PFSK-1 (cell line): Measurements from ENCODE around the gene CCDC15.

Experiments used
- FOXP2 ChIP-seq: optimal IDR thresholded peaks from 2 replicates; pipeline ENCODE3; 2011; ENCODE audit warnings: borderline replicate concordance, control low read depth, inconsistent platforms; ENCODE audit not compliant: insufficient read depth; ENCODE audit errors: extremely low read length, extremely low read depth
- POLR2AphosphoS5 ChIP-seq: IDR thresholded peaks from 2 replicates; pipeline ENCODE4 v1.6.1; 2012; ENCODE audit warnings: low read depth, mild to moderate bottlenecking, control low read depth, low read length, moderate library complexity
- SIN3A ChIP-seq: IDR thresholded peaks from 2 replicates; pipeline ENCODE4 v1.6.1; 2012; ENCODE audit warnings: mild to moderate bottlenecking, low read length, moderate library complexity, borderline replicate concordance; ENCODE audit not compliant: insufficient read depth
- TAF1 ChIP-seq: IDR thresholded peaks from 2 replicates; pipeline ENCODE4 v1.6.1; 2012; ENCODE audit warnings: low read length, control low read depth, borderline replicate concordance; ENCODE audit not compliant: insufficient read depth
- TF ChIP-seq, protein P1 (sequence below), 2 experiments: IDR thresholded peaks; 2 replicates each; pipeline versions ENCODE4 v1.6.1 to v1.8.0; 2011 to 2012; ENCODE audit warnings: low read depth in 2 of 2, low read length in 2 of 2, control low read depth in 1 of 2, inconsistent platforms in 1 of 2, mild to moderate bottlenecking in 1 of 2, moderate library complexity in 1 of 2; ENCODE audit not compliant: insufficient read depth in 1 of 2

CCDC15 gene

GRCh38 chr11:125082040-125082439 lies 128.0 kb downstream of the CCDC15 start:
- TF ChIP-seq TAF1 (no peak), POLR2AphosphoS5 (no peak), FOXP2 (no peak), SIN3A (no peak)
- TF ChIP-seq, protein P1, sequence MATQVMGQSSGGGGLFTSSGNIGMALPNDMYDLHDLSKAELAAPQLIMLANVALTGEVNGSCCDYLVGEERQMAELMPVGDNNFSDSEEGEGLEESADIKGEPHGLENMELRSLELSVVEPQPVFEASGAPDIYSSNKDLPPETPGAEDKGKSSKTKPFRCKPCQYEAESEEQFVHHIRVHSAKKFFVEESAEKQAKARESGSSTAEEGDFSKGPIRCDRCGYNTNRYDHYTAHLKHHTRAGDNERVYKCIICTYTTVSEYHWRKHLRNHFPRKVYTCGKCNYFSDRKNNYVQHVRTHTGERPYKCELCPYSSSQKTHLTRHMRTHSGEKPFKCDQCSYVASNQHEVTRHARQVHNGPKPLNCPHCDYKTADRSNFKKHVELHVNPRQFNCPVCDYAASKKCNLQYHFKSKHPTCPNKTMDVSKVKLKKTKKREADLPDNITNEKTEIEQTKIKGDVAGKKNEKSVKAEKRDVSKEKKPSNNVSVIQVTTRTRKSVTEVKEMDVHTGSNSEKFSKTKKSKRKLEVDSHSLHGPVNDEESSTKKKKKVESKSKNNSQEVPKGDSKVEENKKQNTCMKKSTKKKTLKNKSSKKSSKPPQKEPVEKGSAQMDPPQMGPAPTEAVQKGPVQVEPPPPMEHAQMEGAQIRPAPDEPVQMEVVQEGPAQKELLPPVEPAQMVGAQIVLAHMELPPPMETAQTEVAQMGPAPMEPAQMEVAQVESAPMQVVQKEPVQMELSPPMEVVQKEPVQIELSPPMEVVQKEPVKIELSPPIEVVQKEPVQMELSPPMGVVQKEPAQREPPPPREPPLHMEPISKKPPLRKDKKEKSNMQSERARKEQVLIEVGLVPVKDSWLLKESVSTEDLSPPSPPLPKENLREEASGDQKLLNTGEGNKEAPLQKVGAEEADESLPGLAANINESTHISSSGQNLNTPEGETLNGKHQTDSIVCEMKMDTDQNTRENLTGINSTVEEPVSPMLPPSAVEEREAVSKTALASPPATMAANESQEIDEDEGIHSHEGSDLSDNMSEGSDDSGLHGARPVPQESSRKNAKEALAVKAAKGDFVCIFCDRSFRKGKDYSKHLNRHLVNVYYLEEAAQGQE (IDR thresholded peaks at IDR 0.05; ENCODE audit: insufficient read depth in 1 of 2, low read depth in 2 of 2, low read length in 2 of 2) = no peak

DNA sequence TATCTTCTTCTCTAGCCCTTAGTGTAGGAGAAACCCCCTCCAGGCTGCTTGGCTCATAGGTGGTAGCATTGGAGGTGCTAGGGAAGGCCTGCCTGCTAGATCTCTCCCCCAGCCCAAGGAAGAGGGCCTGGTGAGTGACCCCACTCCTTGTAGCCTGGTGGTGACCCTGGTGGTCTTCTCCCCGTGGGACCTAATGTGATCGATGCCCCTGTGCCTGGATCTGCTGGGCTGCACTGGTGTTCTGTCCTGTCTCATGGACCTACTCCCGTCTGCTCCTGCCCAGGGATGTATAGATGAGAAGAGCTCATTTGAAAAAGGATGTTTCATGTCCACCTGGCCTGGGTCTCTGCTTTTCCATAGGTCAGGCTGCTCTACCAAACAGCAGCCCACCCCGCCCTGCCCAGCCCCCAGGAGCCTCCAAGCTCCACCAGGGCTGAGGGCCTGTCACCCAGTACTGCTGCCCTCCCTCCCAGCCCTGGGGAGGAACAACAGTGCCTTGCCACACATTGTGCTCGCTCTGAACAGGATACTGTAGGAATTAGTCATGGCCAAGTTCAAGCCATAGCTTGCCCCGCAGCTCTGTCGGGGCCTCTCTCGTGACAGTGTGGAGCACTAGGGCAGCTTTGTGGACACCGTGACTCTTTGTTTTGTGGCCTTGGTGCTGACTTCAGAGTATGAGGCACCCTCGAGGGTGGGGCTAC lies 128.8 kb downstream of the CCDC15 start:
- TF ChIP-seq SIN3A = no peak
- TF ChIP-seq, protein P1 (IDR thresholded peaks at IDR 0.05; ENCODE audit: insufficient read depth in 1 of 2, low read depth in 2 of 2, low read length in 2 of 2) = no peak
- no peak for TF ChIP-seq POLR2AphosphoS5
- TF ChIP-seq FOXP2 = no peak
- no peak for TF ChIP-seq TAF1

- no peak for TF ChIP-seq SIN3A
- TF ChIP-seq FOXP2 = no peak
- TF ChIP-seq TAF1 = no peak
- no peak for TF ChIP-seq POLR2AphosphoS5
- TF ChIP-seq, protein P1 (IDR thresholded peaks at IDR 0.05; ENCODE audit: insufficient read depth in 1 of 2, low read depth in 2 of 2, low read length in 2 of 2) = no peak
These were observed 129.5 kb downstream of the CCDC15 start for GRCh38 chr11:125083312-125084056.

- TF ChIP-seq SIN3A (no peak), TAF1 (no peak), POLR2AphosphoS5 (no peak), FOXP2 (no peak)
- TF ChIP-seq, protein P1 (IDR thresholded peaks at IDR 0.05; ENCODE audit: insufficient read depth in 1 of 2, low read depth in 2 of 2, low read length in 2 of 2) = no peak
These were observed 130.0 kb downstream of the CCDC15 start for GRCh38 chr11:125084057-125084416.
